Effector CD4-positive, alpha-beta T cell (primary cell): Measurements from ENCODE around the gene PCK1.

Experiments
- DNase-seq: peaks from one replicate; pipeline ENCODE4 v3.0.0-alpha.2; 2020

Gene PCK1

DNA sequence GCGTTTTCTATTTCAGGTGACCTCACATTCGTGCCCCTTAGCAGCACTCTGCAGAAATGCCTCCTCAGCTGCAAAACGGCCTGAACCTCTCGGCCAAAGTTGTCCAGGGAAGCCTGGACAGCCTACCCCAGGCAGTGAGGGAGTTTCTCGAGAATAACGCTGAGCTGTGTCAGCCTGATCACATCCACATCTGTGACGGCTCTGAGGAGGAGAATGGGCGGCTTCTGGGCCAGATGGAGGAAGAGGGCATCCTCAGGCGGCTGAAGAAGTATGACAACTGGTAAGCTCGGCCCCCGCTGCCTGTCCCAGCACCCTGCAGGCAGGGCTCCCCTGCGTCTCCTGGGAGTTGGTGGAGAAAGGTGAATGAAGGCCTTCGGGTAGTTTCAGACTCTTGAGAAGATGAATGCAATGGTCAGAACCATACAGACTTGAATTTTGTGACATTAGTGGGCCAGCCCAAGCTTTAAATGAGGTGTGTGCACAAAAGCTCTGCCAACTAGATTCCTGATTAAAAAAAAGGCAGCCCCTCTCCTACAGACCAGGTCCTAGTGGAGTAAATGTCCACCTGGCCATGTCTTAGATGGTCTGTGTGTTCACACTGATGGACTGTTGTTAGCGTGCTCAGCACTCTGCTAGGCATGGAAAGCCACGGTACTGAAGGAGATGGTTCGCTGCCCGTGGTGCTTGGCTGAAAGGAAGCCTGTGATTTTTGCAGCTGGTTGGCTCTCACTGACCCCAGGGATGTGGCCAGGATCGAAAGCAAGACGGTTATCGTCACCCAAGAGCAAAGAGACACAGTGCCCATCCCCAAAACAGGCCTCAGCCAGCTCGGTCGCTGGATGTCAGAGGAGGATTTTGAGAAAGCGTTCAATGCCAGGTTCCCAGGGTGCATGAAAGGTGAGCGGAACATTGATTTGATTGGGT lies 708 bp downstream of the PCK1 start:
- no peak for DNase-seq

- no peak for DNase-seq
Measured at GRCh38 chr20:57562541-57563465, 1.9 kb downstream of the PCK1 start.

GRCh38 chr20:57563522-57563921 lies 2.6 kb downstream of the PCK1 start:
- no peak for DNase-seq

DNA sequence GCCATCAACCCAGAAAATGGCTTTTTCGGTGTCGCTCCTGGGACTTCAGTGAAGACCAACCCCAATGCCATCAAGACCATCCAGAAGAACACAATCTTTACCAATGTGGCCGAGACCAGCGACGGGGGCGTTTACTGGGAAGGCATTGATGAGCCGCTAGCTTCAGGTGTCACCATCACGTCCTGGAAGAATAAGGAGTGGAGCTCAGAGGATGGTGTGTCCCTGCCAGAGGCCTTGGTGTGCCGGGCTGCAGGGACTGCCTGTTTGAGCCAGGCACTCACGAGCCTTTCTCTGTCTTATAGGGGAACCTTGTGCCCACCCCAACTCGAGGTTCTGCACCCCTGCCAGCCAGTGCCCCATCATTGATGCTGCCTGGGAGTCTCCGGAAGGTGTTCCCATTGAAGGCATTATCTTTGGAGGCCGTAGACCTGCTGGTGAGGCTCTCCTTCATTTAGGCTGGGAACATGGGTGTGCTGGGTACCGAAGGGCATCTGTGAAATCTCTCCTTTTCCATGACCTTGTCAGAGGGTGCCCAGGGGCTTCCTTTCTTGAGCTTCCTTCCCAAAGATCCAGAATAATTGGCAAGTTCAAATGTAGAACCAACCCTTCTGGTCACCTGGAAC lies 3.4 kb downstream of the PCK1 start:
- no peak for DNase-seq

DNA sequence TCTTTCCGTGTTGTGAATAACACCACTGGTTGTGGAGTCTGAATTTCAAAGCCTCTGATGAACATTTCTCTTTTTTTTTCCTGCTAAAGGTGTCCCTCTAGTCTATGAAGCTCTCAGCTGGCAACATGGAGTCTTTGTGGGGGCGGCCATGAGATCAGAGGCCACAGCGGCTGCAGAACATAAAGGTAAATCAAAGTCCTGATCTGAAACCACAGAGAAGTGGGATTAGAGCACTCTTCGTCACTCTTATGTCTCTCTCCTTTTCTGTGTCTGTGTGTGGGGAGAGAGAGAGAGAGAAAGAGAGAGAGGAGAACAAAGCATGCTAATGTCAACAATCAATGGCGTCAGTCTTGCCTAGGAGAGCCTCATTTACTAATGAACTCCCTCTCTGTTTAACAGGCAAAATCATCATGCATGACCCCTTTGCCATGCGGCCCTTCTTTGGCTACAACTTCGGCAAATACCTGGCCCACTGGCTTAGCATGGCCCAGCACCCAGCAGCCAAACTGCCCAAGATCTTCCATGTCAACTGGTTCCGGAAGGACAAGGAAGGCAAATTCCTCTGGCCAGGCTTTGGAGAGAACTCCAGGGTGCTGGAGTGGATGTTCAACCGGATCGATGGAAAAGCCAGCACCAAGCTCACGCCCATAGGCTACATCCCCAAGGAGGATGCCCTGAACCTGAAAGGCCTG lies 4.2 kb downstream of the PCK1 start:
- no peak for DNase-seq

DNA sequence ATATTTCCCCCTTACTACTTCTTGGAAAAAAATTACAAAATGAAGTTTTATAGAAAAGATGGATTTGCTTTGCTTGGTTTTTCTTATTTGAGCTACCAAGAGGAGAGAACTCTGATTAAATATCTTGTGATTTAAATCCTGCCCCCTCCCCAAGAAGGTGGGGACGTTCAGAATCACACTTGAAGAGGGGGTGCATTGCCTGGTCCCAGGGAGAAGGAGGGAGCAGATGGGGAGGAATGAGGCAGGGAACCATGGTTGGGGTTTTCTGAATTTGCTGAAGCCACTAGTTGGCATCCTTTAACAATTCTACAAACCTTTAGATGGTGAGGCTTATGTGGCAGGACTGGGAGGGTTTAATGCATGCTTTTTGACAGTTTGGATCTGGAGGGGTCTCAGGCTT lies 5.5 kb downstream of the PCK1 start:
- DNase-seq, result no peak

DNA sequence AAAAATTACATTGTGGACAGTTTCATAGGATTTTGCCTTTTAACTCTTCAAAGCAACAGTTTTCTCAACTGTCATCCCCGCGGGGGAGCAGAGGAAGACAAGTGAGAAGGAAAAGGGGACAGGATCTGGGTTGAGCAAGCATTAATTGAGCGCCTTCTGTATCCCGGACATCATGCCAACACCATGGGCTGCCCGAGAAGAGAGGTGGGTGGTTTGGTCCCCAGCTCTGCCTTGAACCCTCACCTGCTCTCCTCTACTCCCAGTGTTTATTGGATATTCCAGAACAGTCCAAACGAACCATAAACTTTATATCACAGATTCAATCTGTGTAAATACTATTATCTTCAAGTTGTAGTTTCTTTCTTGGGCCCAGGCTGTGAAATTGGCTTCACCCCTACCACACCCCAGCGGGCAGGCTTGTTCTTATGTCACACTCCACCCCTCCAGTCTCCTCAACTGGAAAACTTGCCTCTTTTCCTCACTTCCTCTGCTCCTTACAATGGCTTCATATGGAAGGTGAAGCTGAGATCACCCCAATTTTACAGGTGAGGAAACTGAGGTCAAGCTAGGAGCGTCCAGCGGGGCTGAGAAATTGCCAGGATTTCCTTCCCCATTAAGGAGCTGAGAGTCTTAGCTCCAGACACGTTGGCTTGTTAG lies 6.0 kb downstream of the PCK1 start:
- no peak for DNase-seq

GRCh38 chr20:57567471-57568079 lies 6.7 kb downstream of the PCK1 start:
- DNase-seq, result no peak

GRCh38 chr20:57568088-57568896 lies 7.4 kb downstream of the PCK1 start:
- DNase-seq, result no peak

DNA sequence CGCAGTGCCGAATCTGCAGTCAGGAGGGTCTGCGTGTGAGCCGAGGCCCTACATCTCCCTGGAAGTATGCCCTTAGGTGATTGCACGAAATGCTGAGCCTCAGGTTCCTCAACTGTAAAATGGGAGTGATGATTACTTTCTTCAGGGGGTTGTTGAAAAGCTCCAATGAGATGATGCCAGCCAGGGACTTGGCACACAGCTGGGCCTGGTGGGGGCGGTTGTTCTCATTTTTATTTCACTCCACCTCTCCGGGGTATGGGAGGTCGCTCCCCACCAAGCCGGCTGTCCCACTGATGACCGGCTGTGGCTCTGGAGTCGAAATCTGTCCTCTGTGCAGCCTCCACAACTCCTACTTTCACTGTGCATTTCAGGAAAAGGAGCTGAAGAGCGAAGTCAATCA lies 8.1 kb downstream of the PCK1 start:
- no peak for DNase-seq

DNA sequence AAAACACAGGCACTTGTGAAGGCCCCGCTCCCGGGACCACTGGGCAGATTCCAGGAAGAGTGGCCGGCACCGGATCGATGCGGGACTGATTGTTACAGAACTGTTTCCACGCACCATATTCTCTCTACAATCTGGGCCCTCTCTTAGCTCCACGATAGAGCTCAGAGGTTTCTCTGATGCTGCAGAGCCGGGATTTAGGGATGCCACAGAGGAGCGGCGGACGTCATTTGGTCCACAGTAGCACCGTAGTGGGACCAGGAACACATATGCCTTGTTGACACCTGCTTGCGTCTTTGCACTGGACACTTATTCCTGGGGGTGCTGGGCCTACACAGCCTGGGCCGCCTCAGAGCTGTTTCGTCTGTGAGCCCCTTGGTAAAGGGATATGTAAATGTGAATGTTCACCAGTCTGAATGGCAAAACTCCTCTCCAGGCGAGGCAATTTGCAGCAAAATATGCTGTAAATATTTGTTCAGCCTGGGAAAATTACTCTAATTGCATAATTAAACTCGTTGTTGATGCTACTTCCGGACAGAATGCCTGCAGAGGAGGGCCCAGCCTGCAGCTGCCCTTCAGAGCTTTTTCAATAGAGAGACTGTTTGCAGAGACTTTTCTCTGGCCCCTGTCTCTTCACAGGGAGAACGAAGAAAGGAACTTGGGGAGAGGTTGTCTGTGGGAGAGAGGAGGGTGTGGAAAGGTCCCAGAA lies 9.4 kb downstream of the PCK1 start:
- no peak for DNase-seq

- no peak for DNase-seq
Measured at GRCh38 chr20:57570920-57571319, 10.0 kb downstream of the PCK1 start.

GRCh38 chr20:57571782-57572416 lies 11.0 kb downstream of the PCK1 start:
- no peak for DNase-seq

DNA sequence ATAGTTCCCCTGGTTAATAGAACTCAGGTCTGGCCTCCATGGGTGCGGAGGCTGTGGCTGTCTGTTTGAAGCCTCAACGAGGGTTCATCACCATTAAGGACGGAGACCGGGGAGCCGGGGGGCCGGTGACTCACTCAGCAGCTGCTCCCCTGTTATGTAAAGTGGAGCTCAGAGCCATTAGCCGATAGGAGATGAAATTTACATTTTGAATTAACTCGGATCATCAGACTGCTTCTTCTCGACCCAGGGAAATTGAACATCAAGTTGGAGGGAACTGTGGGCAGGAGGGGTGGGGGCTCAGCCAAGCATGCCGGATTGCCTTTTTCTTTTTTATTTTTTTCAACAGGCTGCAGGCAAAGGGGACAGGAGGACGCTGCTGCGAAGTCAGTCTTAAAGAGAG lies 12.3 kb downstream of the PCK1 start:
- DNase-seq, result no peak

GRCh38 chr20:57573894-57574293 lies 13.0 kb downstream of the PCK1 start:
- DNase-seq, result no peak

DNA sequence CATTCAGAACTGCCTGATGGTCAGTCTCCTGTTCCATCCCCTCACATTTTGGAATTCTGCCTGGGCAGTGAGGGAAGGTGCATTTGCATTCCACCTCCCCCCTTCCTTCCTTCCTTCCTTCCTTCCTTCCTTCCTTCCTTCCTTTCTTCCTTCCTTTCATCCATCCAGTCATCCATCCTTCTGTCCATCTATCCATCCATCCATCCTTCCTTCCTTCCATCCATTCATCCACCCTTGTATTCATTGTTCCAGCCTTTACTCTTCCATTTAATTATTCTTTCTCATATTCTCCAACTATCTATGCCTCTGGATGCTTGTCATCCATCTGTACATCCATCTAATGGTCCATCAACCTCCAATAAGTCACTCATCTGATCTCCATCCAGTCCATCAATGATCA lies 14.0 kb downstream of the PCK1 start:
- no peak for DNase-seq

GRCh38 chr20:57576002-57576401 lies 15.1 kb downstream of the PCK1 start:
- DNase-seq, result no peak

DNA sequence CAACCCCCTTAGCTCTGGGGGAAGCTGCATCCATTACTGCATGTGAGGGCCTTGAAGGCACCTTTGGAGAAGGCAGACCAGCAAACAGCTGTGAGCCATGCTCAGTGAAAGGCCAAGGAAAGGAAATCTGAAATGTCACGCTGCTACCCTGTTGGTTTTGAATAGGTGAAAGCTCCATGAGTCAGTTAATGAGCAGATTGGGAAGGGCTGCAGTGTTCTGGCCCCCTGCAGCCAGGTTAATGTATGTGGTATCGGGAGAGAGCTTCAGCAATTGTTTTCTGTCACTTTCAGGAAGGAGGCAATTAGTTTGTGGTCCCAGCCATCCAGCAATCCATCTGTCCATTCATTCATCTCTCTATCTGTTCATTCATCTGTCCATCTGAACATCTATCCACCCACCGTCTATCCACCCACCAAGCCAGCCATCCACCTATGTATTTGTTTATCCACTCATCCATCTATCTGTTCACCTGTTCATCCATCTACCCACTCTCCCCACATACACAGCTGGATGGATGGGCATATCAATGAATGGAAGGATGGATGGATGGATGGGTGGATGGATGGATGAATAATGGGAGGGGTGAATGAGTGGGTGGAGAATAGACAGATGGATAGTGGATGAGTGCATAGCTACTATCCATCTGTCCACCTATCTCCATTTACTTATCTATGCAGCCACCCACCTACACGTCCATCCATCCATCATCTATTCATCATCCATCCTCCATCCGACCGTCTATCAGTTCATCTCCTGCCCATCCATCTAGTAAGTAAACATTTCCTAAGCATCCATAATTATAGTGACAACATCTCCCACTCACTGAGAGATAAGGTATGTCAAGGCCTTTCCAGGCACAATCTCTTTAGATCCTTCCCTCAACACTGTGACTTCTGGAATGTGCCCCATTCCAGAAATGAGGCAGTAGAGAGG lies 16.0 kb downstream of the PCK1 start:
- DNase-seq, result no peak
